ENCODE data around the gene TNRC18. TPM values are rescaled to one million over a fixed set of nuclear protein-coding genes. Genes with fewer than 3 reads are reported as not detected.
"Not testable (repeated sequence)": the region's sequence is repeated elsewhere in the genome, so short reads cannot be mapped to it uniquely, and the experiment has no call there.

The TNRC18 gene
- total RNA-seq, 1 donor from 2014 or later, result 47.3 TPM

DNA sequence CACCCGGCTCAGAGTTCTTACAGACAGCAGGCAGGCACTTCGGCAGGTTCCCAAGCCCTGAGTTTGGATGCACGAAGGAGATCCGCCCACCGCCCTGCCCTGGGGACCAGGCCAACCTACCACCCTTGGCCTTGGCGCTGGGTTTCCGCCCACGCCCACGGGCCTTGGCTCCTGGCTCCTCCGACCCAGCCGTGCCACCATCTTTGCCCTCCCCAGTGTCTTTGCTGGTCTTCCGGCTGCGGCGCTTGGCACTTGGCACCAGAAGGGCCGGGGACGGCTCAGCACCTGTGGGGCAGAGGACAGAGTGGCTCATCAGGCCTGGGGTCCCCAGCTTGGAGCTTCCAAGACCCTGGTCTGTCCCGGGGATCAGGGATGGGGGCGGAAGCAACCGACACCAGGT lies 108.8 kb downstream of the TNRC18 start:
- no peaks in the 10 kb centered on the region for H3K27me3 Mint-ChIP-seq (ENCODE audit: low read depth)
- peaks cover 19% of the 10 kb centered on the region for H3K9me3 Mint-ChIP-seq
- H3K4me1 Mint-ChIP-seq (ENCODE audit: low read depth), result no peaks in the 10 kb centered on the region
- intact Hi-C loops (cut with micrococcal nuclease), result no loop called here
- H3K36me3 Mint-ChIP-seq (ENCODE audit: low read depth), result peaks cover 49% of the 10 kb centered on the region
- no peak overlapping the region for H3K4me3 Mint-ChIP-seq (ENCODE audit: low read depth)
- no peak for DNase-seq (ENCODE audit: low spot score)
- H3K27ac Mint-ChIP-seq, result no peak overlapping the region

DNA sequence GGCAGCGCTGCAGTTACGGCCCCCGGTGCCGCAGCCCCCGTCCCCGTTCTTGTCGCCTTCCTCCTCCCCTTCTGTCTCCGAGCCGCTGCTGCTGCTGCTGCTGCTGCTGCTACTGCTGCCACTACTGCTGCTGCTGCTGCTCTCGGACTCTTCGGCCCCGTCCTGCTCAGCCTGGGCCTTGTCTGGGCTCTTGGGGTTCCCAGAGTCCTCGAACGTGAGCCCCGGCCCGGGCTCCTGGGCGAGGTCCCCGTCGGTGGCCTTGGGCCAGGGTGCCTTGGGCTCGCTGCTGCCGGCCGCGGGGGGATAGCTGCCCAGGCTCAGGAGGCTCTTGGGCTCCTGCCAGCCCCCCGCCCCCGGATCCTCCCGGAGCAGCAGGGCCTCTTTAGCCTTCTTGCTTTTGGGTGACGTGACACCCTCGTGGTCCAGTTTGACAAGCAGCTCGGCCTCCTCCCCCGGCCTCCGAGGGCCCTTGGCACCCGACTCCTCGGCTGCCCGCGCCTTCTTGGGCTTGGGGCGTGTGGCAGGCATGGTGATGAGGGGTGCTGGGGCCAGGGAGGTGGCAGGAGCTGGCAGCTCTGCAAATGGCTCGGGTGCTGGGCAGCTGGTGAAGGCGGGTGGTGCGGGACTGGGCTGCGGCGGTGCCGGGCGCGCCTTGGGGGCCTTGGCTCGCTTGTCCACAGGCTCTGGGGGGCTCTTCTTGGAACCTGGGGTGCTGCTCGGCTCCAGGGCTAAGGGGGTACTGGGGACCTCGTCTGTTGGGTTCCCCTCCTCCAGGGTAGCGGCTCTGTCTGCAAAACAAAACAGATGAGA lies 110.4 kb downstream of the TNRC18 start:
- DNase-seq (ENCODE audit: low spot score); intact Hi-C loops (cut with micrococcal nuclease); H3K27me3 Mint-ChIP-seq (ENCODE audit: low read depth); H3K4me3 Mint-ChIP-seq (ENCODE audit: low read depth); H3K27ac Mint-ChIP-seq; H3K4me1 Mint-ChIP-seq (ENCODE audit: low read depth); H3K9me3 Mint-ChIP-seq: not testable (repeated sequence)
- H3K36me3 Mint-ChIP-seq (ENCODE audit: low read depth), result peaks cover 36% of the 10 kb centered on the region

DNA sequence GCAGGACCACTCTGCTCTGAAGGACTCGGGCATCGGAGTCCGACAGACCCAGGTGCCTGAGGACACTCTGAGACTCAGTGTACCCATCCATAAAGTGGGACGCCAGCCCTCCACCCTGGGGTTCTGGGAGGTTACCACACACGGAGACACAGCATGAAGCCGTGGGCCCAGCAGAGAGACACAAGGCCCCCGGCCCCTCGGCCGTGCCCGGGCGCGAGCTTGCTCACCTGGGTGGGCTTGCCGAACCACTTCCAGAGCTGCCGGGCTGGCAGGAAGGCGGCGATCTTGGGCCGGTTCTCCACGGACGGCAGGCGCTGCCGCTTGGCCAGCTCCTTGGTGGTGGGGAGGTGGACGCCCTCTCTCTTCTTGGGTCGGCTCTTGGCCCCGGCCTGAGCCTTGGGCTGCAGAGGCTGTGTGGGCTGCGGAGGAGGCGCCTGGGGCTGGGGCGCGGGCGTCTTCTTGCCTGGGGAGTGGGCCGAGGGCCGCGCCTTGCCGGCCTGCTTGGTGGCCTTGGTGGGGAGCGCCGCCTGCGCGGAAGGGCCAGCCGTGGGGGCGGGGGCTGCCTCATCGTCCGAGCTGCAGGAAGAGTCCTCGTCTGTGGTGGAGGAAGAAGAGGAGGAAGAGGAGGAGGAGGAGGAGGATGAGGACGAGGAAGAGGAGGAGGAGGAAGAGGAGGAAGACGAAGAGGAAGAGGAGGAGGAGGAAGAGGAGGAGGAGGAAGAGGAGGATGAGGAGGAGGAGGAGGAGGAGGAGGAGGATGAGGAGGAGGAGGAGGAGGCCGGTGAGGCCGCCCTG lies 111.2 kb downstream of the TNRC18 start:
- intact Hi-C loops (cut with micrococcal nuclease); H3K27me3 Mint-ChIP-seq (ENCODE audit: low read depth); H3K4me3 Mint-ChIP-seq (ENCODE audit: low read depth); DNase-seq (ENCODE audit: low spot score); H3K27ac Mint-ChIP-seq; H3K9me3 Mint-ChIP-seq; H3K4me1 Mint-ChIP-seq (ENCODE audit: low read depth): not testable (repeated sequence)
- peaks cover 32% of the 10 kb centered on the region for H3K36me3 Mint-ChIP-seq (ENCODE audit: low read depth)

DNA sequence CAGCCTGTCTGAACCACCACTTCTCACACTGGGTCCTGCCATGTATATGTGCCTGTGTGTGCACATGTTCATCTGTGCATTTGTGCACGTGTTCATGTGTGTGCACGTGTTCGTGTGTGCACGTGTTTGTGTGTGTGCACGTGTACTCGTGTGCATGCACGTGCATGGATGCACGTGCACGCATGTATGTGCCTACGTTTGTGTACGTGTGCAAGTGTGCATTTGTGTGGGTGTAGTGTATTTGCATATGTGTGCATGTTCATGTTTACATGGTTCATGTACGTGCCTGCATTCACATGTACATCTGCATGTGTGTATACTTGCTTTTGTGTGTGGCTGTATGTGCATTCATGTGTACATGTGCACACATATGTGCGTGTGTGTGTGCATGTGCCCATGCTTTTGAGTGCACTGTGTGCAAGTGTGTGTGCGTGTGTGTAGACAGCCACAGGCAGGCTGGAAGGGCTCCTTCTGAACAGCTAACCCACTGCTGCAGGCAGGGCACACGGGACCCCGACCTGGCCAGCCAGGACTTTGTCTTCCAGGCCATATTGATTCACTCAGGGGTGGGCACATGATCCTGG lies 112.7 kb downstream of the TNRC18 start:
- DNase-seq (ENCODE audit: low spot score), result no peak
- Mint-ChIP-seq H3K27ac (no peak overlapping the region), H3K4me1 (ENCODE audit: low read depth) (no peaks in the 10 kb centered on the region), H3K36me3 (ENCODE audit: low read depth) (peaks cover 24% of the 10 kb centered on the region), H3K4me3 (ENCODE audit: low read depth) (no peak overlapping the region), H3K27me3 (ENCODE audit: low read depth) (no peaks in the 10 kb centered on the region), H3K9me3 (no peaks in the 10 kb centered on the region)
- intact Hi-C loops (cut with micrococcal nuclease), result no loop called here

DNA sequence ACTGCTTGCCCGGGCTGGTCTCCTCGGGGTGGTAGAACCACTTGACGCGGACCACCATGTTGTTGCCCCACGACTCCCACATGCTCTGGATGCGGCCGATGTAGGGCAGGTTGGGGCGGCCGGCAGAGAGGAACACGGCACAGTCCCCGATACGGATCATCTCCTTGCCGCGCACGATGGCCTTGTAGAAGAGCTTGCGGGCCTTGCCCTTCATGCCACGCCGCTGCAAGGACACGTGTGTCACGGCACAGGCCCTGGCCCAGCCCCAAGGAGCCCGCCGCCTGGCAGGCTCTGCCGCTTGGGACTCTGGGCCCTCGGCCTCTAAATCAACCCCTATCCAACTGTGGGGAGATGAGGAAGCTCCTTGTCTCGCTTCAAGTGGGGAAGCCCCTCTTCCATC lies 114.5 kb downstream of the TNRC18 start:
- Mint-ChIP-seq H3K36me3 (ENCODE audit: low read depth) (peaks cover 20% of the 10 kb centered on the region), H3K4me3 (ENCODE audit: low read depth) (no peak overlapping the region), H3K9me3 (no peaks in the 10 kb centered on the region), H3K27me3 (ENCODE audit: low read depth) (no peaks in the 10 kb centered on the region), H3K27ac (no peak overlapping the region), H3K4me1 (ENCODE audit: low read depth) (no peaks in the 10 kb centered on the region)
- DNase-seq (ENCODE audit: low spot score), result no peak
- intact Hi-C loops (cut with micrococcal nuclease), result no loop called here

DNA sequence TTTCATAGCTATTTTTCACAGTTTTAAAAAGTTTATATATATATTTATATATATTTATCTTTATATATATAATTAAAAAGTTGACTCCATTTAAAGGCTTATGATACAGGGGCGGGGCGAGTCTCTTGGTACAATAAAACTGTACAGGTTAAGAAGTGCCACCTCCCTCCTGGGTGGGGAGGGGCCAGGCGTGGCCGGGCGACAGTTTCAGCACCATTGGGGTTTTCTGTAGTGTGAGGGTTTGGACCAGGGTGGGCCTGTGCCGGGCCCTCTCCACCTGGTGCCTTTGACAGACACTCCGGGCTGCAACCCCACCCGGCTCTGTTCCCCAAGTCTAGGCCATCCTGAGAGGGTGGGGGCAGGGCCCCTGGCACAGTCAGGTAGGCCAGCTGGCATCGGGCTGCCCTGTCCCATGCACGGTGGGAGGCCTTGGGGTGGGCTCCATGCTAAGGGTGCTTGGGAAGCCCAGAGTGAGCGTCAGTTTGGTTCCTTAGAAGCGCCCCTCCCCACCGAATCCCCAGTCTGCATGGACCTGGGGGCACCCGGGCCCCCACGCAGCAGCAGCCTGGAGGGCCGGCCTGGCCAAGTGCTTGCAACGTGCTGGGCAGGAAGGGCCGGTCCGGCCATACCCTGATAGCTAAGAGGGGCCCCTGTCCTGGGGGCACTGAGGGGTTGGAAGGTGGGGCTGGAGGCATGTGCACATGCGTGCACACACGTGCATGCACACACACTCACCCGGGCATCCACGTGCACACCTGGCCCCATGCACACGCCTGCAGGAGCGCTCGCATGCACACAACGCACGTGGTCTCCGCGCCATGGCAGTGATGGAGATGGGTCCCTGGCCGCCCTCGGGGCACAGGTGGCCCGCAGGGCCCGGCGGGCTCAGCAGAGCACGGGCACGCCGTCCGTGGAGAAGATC lies 116.2 kb downstream of the TNRC18 start:
- H3K4me3 Mint-ChIP-seq (ENCODE audit: low read depth); H3K27ac Mint-ChIP-seq; intact Hi-C loops (cut with micrococcal nuclease); H3K27me3 Mint-ChIP-seq (ENCODE audit: low read depth); H3K4me1 Mint-ChIP-seq (ENCODE audit: low read depth); DNase-seq (ENCODE audit: low spot score); H3K9me3 Mint-ChIP-seq: not testable (repeated sequence)
- peaks cover 20% of the 10 kb centered on the region for H3K36me3 Mint-ChIP-seq (ENCODE audit: low read depth)

DNA sequence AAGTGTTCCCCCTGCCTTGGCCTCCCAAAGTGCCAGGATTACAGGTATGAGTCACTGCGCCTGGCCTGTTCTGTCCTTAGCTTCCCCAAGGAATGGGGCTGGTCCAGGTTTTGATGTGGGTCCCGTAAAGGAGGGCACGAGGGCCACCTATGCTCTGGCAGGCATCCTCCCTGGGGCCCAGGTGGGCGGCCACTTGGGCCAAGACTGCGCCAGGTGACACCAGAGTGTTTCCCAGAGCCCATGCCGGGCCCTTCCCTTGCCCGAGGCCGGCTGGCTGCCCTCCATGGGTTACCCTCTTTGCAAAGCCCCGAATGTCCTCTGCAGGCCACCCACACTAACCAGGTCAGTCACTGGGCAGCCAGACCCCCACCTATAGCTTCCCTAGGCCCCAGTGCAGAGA lies 118.6 kb downstream of the TNRC18 start:
- H3K27ac Mint-ChIP-seq; DNase-seq (ENCODE audit: low spot score); H3K36me3 Mint-ChIP-seq (ENCODE audit: low read depth); H3K4me1 Mint-ChIP-seq (ENCODE audit: low read depth); H3K4me3 Mint-ChIP-seq (ENCODE audit: low read depth); intact Hi-C loops (cut with micrococcal nuclease); H3K9me3 Mint-ChIP-seq; H3K27me3 Mint-ChIP-seq (ENCODE audit: low read depth): not testable (repeated sequence)

DNA sequence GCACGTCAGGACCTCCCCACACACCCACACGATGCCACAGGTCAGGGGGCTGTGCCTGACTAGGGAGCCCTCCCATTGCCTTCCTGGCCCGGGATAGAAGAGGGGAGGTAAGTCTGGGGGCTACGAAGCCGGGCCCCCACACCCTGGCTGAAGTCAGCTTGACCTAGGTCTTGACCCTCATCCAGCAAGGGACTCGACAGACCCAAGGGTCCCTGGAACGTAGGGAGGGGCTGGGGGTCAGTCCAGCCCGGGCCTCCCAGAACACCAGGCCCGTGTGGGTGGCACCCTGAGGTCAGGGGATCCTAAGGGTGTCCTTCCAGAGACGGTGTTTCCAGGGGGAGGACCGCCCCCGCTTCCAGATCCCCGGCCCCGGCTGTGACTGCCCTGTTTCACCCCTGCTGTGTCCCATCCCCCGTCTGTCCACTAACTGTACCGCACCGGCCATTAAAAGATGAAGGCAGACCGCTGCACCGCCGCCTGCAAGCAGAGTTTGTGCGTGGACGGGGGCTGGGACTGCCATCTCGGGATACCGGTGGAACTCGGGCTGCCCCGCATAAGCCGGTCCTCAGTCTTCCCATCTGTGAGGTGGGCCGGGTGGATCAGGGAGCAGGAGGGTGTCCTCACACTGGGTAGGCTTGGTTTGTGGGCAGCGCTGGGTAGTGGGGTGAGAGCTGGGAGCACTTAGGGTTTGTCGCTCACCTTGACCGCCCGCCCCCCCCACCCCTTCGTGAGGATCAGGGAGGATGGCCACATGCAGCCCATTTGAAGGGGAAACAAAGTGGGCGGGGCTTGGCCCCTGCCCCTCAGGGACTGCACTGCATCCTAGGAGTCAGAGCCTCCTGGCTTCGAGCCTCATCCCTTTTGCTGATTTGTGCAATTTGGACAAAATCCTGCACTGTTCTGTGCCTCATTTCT lies 119.8 kb downstream of the TNRC18 start:
- intact Hi-C loops (cut with micrococcal nuclease), result no loop called here
- H3K27ac Mint-ChIP-seq, result no peak overlapping the region
- H3K36me3 Mint-ChIP-seq (ENCODE audit: low read depth), result peaks cover 7% of the 10 kb centered on the region
- H3K9me3 Mint-ChIP-seq, result no peaks in the 10 kb centered on the region
- H3K4me1 Mint-ChIP-seq (ENCODE audit: low read depth), result no peaks in the 10 kb centered on the region
- H3K4me3 Mint-ChIP-seq (ENCODE audit: low read depth), result no peak overlapping the region
- DNase-seq (ENCODE audit: low spot score), result no peak
- H3K27me3 Mint-ChIP-seq (ENCODE audit: low read depth), result no peaks in the 10 kb centered on the region

DNA sequence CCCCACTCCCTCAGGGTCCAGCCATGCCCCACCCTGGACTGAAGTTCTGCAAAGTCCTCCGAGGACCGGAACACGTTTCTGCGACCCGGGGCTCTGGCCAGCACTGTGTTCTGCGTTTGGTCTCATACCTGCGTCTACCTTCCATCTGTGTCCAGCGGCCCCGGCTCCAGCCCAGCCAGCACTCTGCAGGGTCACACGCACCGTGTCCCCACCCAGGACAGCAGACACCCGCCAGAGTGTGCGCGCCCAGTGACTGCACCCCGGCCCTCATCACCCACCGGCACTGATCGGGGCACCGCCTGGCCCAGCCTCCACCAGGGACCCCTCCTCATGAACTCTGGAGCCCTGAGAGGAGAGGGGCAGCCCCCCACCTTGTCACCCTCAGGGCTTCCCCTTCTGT lies 120.6 kb downstream of the TNRC18 start:
- intact Hi-C loops (cut with micrococcal nuclease), result no loop called here
- no peaks in the 10 kb centered on the region for H3K9me3 Mint-ChIP-seq
- no peaks in the 10 kb centered on the region for H3K27me3 Mint-ChIP-seq (ENCODE audit: low read depth)
- H3K36me3 Mint-ChIP-seq (ENCODE audit: low read depth), result peaks cover 3% of the 10 kb centered on the region
- H3K4me3 Mint-ChIP-seq (ENCODE audit: low read depth), result no peak overlapping the region
- no peak overlapping the region for H3K27ac Mint-ChIP-seq
- H3K4me1 Mint-ChIP-seq (ENCODE audit: low read depth), result no peaks in the 10 kb centered on the region
- DNase-seq (ENCODE audit: low spot score), result no peak

DNA sequence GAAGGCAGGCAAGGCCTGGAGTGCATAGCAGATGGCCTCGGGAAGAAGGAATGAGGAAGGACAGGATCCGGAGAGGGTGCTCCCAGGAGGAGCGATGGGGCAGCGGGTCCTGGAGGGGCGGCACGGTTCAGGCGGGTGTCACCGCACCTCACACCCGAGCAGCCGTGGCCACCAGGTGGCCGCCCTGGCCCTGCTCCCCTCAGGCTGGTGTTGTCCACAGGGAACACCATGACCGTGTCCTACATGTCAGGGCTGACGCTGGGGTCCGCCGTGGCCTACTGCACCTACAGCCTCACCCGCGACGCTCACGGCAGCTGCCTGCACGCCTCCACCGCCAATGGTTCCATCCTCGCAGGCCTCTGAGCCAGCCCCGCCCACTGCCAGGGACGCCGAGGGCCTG lies 121.1 kb downstream of the TNRC18 start:
- no peaks in the 10 kb centered on the region for H3K27me3 Mint-ChIP-seq (ENCODE audit: low read depth)
- no peaks in the 10 kb centered on the region for H3K4me1 Mint-ChIP-seq (ENCODE audit: low read depth)
- no peak overlapping the region for H3K4me3 Mint-ChIP-seq (ENCODE audit: low read depth)

DNA sequence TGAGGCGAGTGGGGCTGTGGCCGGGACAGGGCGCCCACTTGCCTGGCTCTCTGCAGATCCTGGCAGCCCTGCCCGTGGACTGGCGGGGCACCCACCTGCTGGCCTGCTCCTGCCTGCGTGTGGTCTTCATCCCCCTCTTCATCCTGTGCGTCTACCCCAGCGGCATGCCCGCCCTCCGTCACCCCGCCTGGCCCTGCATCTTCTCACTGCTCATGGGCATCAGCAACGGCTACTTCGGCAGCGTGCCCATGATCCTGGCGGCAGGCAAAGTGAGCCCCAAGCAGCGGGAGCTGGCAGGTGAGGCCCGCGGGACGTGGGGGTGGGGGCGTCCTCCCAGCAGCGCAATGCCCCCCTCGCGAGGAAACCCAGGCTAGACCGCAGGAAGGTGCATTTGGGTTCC lies 123.3 kb downstream of the TNRC18 start:
- Mint-ChIP-seq H3K27ac (no peak overlapping the region), H3K9me3 (no peaks in the 10 kb centered on the region), H3K4me3 (ENCODE audit: low read depth) (no peak overlapping the region), H3K36me3 (ENCODE audit: low read depth) (no peaks in the 10 kb centered on the region), H3K27me3 (ENCODE audit: low read depth) (peaks cover 2% of the 10 kb centered on the region), H3K4me1 (ENCODE audit: low read depth) (peaks cover 7% of the 10 kb centered on the region)
- intact Hi-C loops (cut with micrococcal nuclease), result no loop called here
- no peak for DNase-seq (ENCODE audit: low spot score)

More for the DNA sequence above, 121.1 kb downstream of the TNRC18 start:
- peaks cover 3% of the 10 kb centered on the region for H3K36me3 Mint-ChIP-seq (ENCODE audit: low read depth)
- no peaks in the 10 kb centered on the region for H3K9me3 Mint-ChIP-seq
- DNase-seq (ENCODE audit: low spot score), result no peak
- H3K27ac Mint-ChIP-seq, result no peak overlapping the region
- intact Hi-C loops (cut with micrococcal nuclease), result no loop called here
